Gastroesophageal sphincter (tissue), 3 donors: ENCODE data around the gene GSC.

Source experiments
- EP300 ChIP-seq: sonication (generic); formaldehyde crosslinking; IDR thresholded peaks from one replicate; pipeline ENCODE4 v1.6.1; 2017; ENCODE audit warnings: antibody characterized with exemption, mild to moderate bottlenecking
- POLR2A ChIP-seq, 2 donors: fragments of 450-650 bp; IDR thresholded peaks; one replicate each; pipeline ENCODE4 v1.6.1; 2017; ENCODE audit warnings: antibody characterized with exemption in 2 of 2, mild to moderate bottlenecking in 2 of 2, moderate library complexity in 1 of 2
- POLR2AphosphoS5 ChIP-seq: sonication (generic); formaldehyde crosslinking; IDR thresholded peaks from one replicate; pipeline ENCODE4 v1.6.1; 2017; ENCODE audit warnings: antibody characterized with exemption
- TF ChIP-seq, protein P1 (sequence below), 4 experiments: fragments of 200-600 bp in 2 of 4; fragments of 450-650 bp in 2 of 4; sonication (generic) in 1 of 4; IDR thresholded peaks; one replicate each; pipeline ENCODE4 v1.5.1; 2017 to 2019; ENCODE audit warnings: antibody characterized with exemption in 4 of 4, mild to moderate bottlenecking in 2 of 4, moderate library complexity in 2 of 4

DNA sequence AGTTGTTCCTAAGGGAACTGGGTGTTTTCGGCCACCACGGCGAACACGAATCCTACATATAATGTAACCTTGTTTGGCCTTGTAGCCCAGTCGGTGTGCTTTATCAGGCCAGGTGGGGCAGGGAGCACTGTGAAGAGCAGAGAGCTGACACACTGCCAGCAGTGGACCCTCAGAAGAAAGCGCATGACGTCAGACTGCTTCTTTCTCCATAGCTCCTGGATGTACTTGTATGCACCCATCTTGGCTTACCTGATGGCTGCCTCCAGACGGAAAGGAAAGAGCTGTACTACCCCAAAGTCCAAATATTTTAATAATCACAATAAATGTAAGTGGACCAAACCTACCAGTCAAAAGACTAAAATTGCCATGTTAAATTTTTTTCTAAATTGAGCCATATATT, 31.3 kb upstream of the GSC start:
- TF ChIP-seq, protein P1, sequence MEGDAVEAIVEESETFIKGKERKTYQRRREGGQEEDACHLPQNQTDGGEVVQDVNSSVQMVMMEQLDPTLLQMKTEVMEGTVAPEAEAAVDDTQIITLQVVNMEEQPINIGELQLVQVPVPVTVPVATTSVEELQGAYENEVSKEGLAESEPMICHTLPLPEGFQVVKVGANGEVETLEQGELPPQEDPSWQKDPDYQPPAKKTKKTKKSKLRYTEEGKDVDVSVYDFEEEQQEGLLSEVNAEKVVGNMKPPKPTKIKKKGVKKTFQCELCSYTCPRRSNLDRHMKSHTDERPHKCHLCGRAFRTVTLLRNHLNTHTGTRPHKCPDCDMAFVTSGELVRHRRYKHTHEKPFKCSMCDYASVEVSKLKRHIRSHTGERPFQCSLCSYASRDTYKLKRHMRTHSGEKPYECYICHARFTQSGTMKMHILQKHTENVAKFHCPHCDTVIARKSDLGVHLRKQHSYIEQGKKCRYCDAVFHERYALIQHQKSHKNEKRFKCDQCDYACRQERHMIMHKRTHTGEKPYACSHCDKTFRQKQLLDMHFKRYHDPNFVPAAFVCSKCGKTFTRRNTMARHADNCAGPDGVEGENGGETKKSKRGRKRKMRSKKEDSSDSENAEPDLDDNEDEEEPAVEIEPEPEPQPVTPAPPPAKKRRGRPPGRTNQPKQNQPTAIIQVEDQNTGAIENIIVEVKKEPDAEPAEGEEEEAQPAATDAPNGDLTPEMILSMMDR (IDR thresholded peaks at IDR 0.05): no peak
- TF ChIP-seq POLR2AphosphoS5: no peak
- TF ChIP-seq POLR2A (IDR thresholded peaks at IDR 0.05): no peak
- no peak for TF ChIP-seq EP300
